Measurements from ENCODE around the gene GRIK4. TPM values are rescaled to one million over a fixed set of nuclear protein-coding genes. Genes with fewer than 3 reads are reported as not detected.
A peak's percentile ranks its signal among the peaks of the same experiment; 100 is the strongest.

The GRIK4 gene
- total and polyA plus RNA-seq, 2 experiments from 2014 or later = not detected

DNA sequence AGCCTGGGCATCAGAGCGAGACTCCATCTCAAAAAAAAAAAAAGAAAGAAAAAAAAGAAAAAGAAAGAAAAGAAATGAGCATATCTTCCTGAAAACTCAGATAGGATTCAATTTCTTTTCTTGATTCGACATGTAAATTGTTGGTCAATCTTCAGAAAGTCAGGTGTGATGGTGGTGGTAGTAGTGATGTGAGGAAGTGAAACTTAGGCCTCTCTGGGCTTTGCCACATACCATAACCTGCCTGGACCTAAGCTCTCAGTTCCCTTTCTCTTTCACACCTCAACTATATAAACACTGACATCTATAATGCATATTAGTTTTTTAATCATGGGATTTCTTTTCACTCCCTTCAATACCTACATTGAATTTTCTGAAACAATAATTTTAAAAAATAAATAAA, 414.4 kb downstream of the GRIK4 start:
- Histone ChIP-seq H3K79me2 (ENCODE audit: insufficient read depth) (no peaks in the 10 kb centered on the region), H3K4me3 (no peak overlapping the region), H2AFZ (no peak overlapping the region), H3K27me3 (replicated peaks; ENCODE audit: insufficient read depth) (no peaks in the 10 kb centered on the region), H3F3A (ENCODE audit: insufficient read depth) (peaks cover 4% of the 10 kb centered on the region; the same call in 1 of the 2 replicates), H3K4me2 (ENCODE audit: unreplicated experiment) (no peak overlapping the region), H3K9me2 (ENCODE audit: insufficient read depth) (no peaks in the 10 kb centered on the region), H4K20me1 (ENCODE audit: insufficient read depth) (no peaks in the 10 kb centered on the region), H3K27ac (no peak overlapping the region), H3K4me1 (ENCODE audit: insufficient read depth) (no peaks in the 10 kb centered on the region), H3K36me3 (ENCODE audit: low read depth) (no peaks in the 10 kb centered on the region), H3K9me3 (ENCODE audit: low read depth) (no peaks in the 10 kb centered on the region), H3K9ac (no peak overlapping the region)
- in situ Hi-C loops (cut with MboI) = no loop called here
- no peak for DNase-seq
- TF ChIP-seq EZH2 (IDR thresholded peaks at IDR 0.05; ENCODE audit: insufficient read depth, poor library complexity, severe bottlenecking) (no peak), EZH2phosphoT487 (IDR thresholded peaks at IDR 0.05; ENCODE audit: insufficient read depth, low read depth) (no peak)
- WGBS, 2 experiments (ENCODE audit: low coverage in 1 of 2, low lambda C conversion rate in 2 of 2, missing lambda C conversion rate in 2 of 2) = 29 to 65% methylated on average over 1 to 2 of the region's 2 CpGs

DNA sequence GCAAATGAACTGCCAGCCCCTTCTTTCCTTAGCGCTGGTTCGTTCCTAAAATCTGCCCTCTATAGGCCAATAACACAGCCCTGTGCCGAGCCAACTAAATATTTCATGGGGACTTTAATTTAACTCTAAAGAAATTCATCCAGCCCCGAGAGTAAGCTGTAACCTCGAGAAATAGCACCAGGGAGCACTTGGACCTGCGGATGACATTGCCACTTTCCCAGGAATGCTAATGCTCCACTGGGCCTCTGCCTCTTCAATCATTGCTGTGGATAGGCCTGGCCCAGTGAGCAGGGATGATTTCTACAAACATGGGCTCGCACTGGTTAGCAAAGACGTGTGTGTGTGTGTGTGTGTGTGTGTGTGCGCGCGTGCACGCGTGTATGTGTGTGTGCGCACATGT, 417.1 kb downstream of the GRIK4 start:
- Histone ChIP-seq H3K9me3 (ENCODE audit: low read depth) (no peaks in the 10 kb centered on the region), H3K4me1 (ENCODE audit: insufficient read depth) (no peaks in the 10 kb centered on the region), H2AFZ (no peak overlapping the region), H3K4me2 (ENCODE audit: unreplicated experiment) (no peak overlapping the region), H3K9ac (no peak overlapping the region), H3K36me3 (ENCODE audit: low read depth) (no peaks in the 10 kb centered on the region), H3K27ac (no peak overlapping the region), H3K27me3 (replicated peaks; ENCODE audit: insufficient read depth) (0 out of 2 replicates have a peak, but pooled peaks cover 11% of the 10 kb centered on the region), H3F3A (ENCODE audit: insufficient read depth) (peaks cover 4% of the 10 kb centered on the region; the same call in 1 of the 2 replicates), H3K4me3 (no peak overlapping the region), H3K9me2 (ENCODE audit: insufficient read depth) (no peaks in the 10 kb centered on the region), H3K79me2 (ENCODE audit: insufficient read depth) (no peaks in the 10 kb centered on the region), H4K20me1 (ENCODE audit: insufficient read depth) (no peaks in the 10 kb centered on the region)
- in situ Hi-C loops (cut with MboI) = no loop called here
- WGBS, 2 experiments (ENCODE audit: low coverage in 1 of 2, low lambda C conversion rate in 2 of 2, missing lambda C conversion rate in 2 of 2) = 53 to 59% methylated on average over 14 of the region's 14 CpGs
- no peak for TF ChIP-seq EZH2phosphoT487 (IDR thresholded peaks at IDR 0.05; ENCODE audit: insufficient read depth, low read depth)
- TF ChIP-seq EZH2 (IDR thresholded peaks at IDR 0.05; ENCODE audit: insufficient read depth, poor library complexity, severe bottlenecking) = no peak
- no peak for DNase-seq

GRCh38 chr11:120929090-120929489, 417.5 kb downstream of the GRIK4 start:
- no peaks in the 10 kb centered on the region for H3K9me3 ChIP-seq (ENCODE audit: low read depth)
- H4K20me1 ChIP-seq (ENCODE audit: insufficient read depth) = no peaks in the 10 kb centered on the region
- no peaks in the 10 kb centered on the region for H3K9me2 ChIP-seq (ENCODE audit: insufficient read depth)
- TF ChIP-seq EZH2phosphoT487 (IDR thresholded peaks at IDR 0.05; ENCODE audit: insufficient read depth, low read depth) (no peak), EZH2 (IDR thresholded peaks at IDR 0.05; ENCODE audit: insufficient read depth, poor library complexity, severe bottlenecking) (no peak)
- H3K4me2 ChIP-seq (ENCODE audit: unreplicated experiment) = no peak overlapping the region
- H2AFZ ChIP-seq = no peak overlapping the region
- H3F3A ChIP-seq (ENCODE audit: insufficient read depth) = peaks cover 4% of the 10 kb centered on the region; the same call in 1 of the 2 replicates
- no peaks in the 10 kb centered on the region for H3K4me1 ChIP-seq (ENCODE audit: insufficient read depth)
- DNase-seq = peak; percentile 87
- H3K27ac ChIP-seq = no peak overlapping the region
- H3K9ac ChIP-seq = no peak overlapping the region
- H3K36me3 ChIP-seq (ENCODE audit: low read depth) = no peaks in the 10 kb centered on the region
- H3K79me2 ChIP-seq (ENCODE audit: insufficient read depth) = no peaks in the 10 kb centered on the region
- H3K4me3 ChIP-seq = no peak overlapping the region
- 0 out of 2 replicates have a peak, but pooled peaks cover 11% of the 10 kb centered on the region for H3K27me3 ChIP-seq (replicated peaks; ENCODE audit: insufficient read depth)
- WGBS, 2 experiments (ENCODE audit: low coverage in 1 of 2, low lambda C conversion rate in 2 of 2, missing lambda C conversion rate in 2 of 2) = 15 to 23% methylated on average over 11 of the region's 11 CpGs
- in situ Hi-C loops (cut with MboI) = no loop called here

- Histone ChIP-seq H3K4me3 (no peak overlapping the region), H3K4me2 (ENCODE audit: unreplicated experiment) (no peak overlapping the region), H3K4me1 (ENCODE audit: insufficient read depth) (no peaks in the 10 kb centered on the region), H3K9me2 (ENCODE audit: insufficient read depth) (no peaks in the 10 kb centered on the region), H4K20me1 (ENCODE audit: insufficient read depth) (no peaks in the 10 kb centered on the region), H3K79me2 (ENCODE audit: insufficient read depth) (no peaks in the 10 kb centered on the region), H3F3A (ENCODE audit: insufficient read depth) (peaks cover 4% of the 10 kb centered on the region; the same call in 1 of the 2 replicates), H3K27me3 (replicated peaks; ENCODE audit: insufficient read depth) (peaks cover 13% of the 10 kb centered on the region; the same call in 1 of the 2 replicates), H3K27ac (no peak overlapping the region), H2AFZ (no peak overlapping the region), H3K9ac (no peak overlapping the region), H3K36me3 (ENCODE audit: low read depth) (no peaks in the 10 kb centered on the region), H3K9me3 (ENCODE audit: low read depth) (no peaks in the 10 kb centered on the region)
- TF ChIP-seq EZH2phosphoT487 (IDR thresholded peaks at IDR 0.05; ENCODE audit: insufficient read depth, low read depth) = no peak
- TF ChIP-seq EZH2 (IDR thresholded peaks at IDR 0.05; ENCODE audit: insufficient read depth, poor library complexity, severe bottlenecking) = no peak
- in situ Hi-C loops (cut with MboI) = no loop called here
- peak; percentile 59 for DNase-seq
- 28 to 30% methylated on average over 13 of the region's 13 CpGs for WGBS, 2 experiments (ENCODE audit: low coverage in 1 of 2, low lambda C conversion rate in 2 of 2, missing lambda C conversion rate in 2 of 2)
These were observed 418.2 kb downstream of the GRIK4 start for GRCh38 chr11:120929664-120930154.
